GM18951 (cell line): ENCODE results near the gene MLKL.
"Not testable (repeated sequence)": the region's sequence is repeated elsewhere in the genome, so short reads cannot be mapped to it uniquely, and the experiment has no call there.

Experiments used
- POLR2A ChIP-seq: IDR thresholded peaks from 4 replicates; pipeline ENCODE4 v1.6.1; 2011; ENCODE audit warnings: mild to moderate bottlenecking; ENCODE audit not compliant: insufficient read length, insufficient read depth; ENCODE audit errors: extremely low read depth
- in situ Hi-C: fragments of 300-500 bp; cut with MboI; formaldehyde crosslinking; loops from one replicate; pipeline ENCODE4 v1.12.0; 2022; ENCODE audit warnings: low sequenced_read_pairs, mixed read lengths, inconsistent platforms; ENCODE audit not compliant: unreplicated experiment

MLKL gene

GRCh38 chr16:74667255-74667700 is 33.4 kb downstream of the MLKL start:
- in situ Hi-C loops, result no loop called here
- TF ChIP-seq POLR2A, result no peak

GRCh38 chr16:74666425-74667254 is 34.0 kb downstream of the MLKL start, which contains the start of gene RFWD3:
Gene RFWD3, minus strand, starts transcription at chr16:74666877. Its CDS starts 5,428 bp downstream, at chr16:74661449.
- in situ Hi-C loops, result no loop called here
- peak; percentile 74 for TF ChIP-seq POLR2A

GRCh38 chr16:74666010-74666421 is 34.6 kb downstream of the MLKL start:
- no peak for TF ChIP-seq POLR2A
- in situ Hi-C loops, result no loop called here

GRCh38 chr16:74661064-74661463 is 39.6 kb downstream of the MLKL start:
- in situ Hi-C loops, result no loop called here
- TF ChIP-seq POLR2A, result no peak

GRCh38 chr16:74660383-74660782 is 40.3 kb downstream of the MLKL start:
- in situ Hi-C loops, result no loop called here
- no peak for TF ChIP-seq POLR2A

GRCh38 chr16:74659041-74659440 is 41.6 kb downstream of the MLKL start:
- in situ Hi-C loops, result no loop called here
- no peak for TF ChIP-seq POLR2A

- TF ChIP-seq POLR2A, result no peak
- in situ Hi-C loops, result no loop called here
Observed at GRCh38 chr16:74657870-74658642, 42.6 kb downstream of the MLKL start.

GRCh38 chr16:74654536-74655050 is 46.1 kb downstream of the MLKL start:
- in situ Hi-C loops, result no loop called here
- no peak for TF ChIP-seq POLR2A

- in situ Hi-C loops, result not testable (repeated sequence)
Observed at GRCh38 chr16:74652883-74653282, 47.8 kb downstream of the MLKL start.

GRCh38 chr16:74652249-74652648 is 48.4 kb downstream of the MLKL start:
- no peak for TF ChIP-seq POLR2A
- in situ Hi-C loops, result no loop called here

- TF ChIP-seq POLR2A, result no peak
- in situ Hi-C loops, result no loop called here
Observed at GRCh38 chr16:74651841-74652240, 48.8 kb downstream of the MLKL start.

GRCh38 chr16:74650966-74651567 is 49.6 kb downstream of the MLKL start:
- in situ Hi-C loops, result no loop called here
- TF ChIP-seq POLR2A, result no peak

GRCh38 chr16:74649839-74650504 is 50.7 kb downstream of the MLKL start:
- in situ Hi-C loops, result no loop called here
- no peak for TF ChIP-seq POLR2A
